OCI-LY7 (cell line): Measurements from ENCODE around the gene NAPB. TPM values are rescaled to one million over a fixed set of nuclear protein-coding genes. Genes with fewer than 3 reads are reported as not detected.

Source experiments
- BruUV-seq: library from RNA; stranded (reverse); fragments of 400-500 nt; replicated peaks from 2 replicates; lab custom pipeline; 2021; lab: Mats Ljungman, UMichigan
- CTCF ChIA-PET: fragments of 300-600 bp; sonication (Branson Sonifier 250); formaldehyde crosslinking; loops from one replicate; lab custom pipeline; 2022; ENCODE audit warnings: antibody characterized with exemption; ENCODE audit not compliant: unreplicated experiment; lab: Charles Lee
- POLR2A ChIA-PET: fragments of 300-600 bp; sonication (Branson Sonifier 250); formaldehyde crosslinking; loops from one replicate; lab custom pipeline; 2022; ENCODE audit warnings: antibody characterized with exemption; lab: Charles Lee
- DNase-seq: peaks from one replicate; pipeline ENCODE4 v3.0.0-alpha.2; 2015; ENCODE audit warnings: low spot score
- H2AFZ ChIP-seq: fragments of 200-600 bp; sonication (generic), shearing (Covaris generic); 2 replicates; pipeline ENCODE4 v1.6.1; 2014; ENCODE audit warnings: mild to moderate bottlenecking, antibody characterized with exemption, low read length, moderate library complexity
- H3K27ac ChIP-seq: fragments of 200-600 bp; sonication (generic); 2 replicates; pipeline ENCODE4 v1.5.1; 2014; ENCODE audit warnings: mixed run types, low read depth, mild to moderate bottlenecking, moderate library complexity, low read length, inconsistent platforms; ENCODE audit not compliant: poor library complexity, severe bottlenecking
- H3K36me3 ChIP-seq: fragments of 200-600 bp; sonication (generic); 2 replicates; pipeline ENCODE4 v1.6.1; 2014; ENCODE audit warnings: mild to moderate bottlenecking, antibody characterized with exemption, low read length, moderate library complexity, mixed read lengths; ENCODE audit not compliant: insufficient read depth
- H3K4me1 ChIP-seq: fragments of 200-600 bp; sonication (generic); 2 replicates; pipeline ENCODE4 v1.5.1; 2014; ENCODE audit warnings: mild to moderate bottlenecking, low read length; ENCODE audit not compliant: insufficient read depth, poor library complexity, severe bottlenecking
- H3K4me2 ChIP-seq: fragments of 200-600 bp; sonication (generic); 2 replicates; pipeline ENCODE4 v1.6.1; 2014; ENCODE audit warnings: mild to moderate bottlenecking, low read length
- H3K4me3 ChIP-seq: fragments of 200-600 bp; sonication (generic); 2 replicates; pipeline ENCODE4 v1.5.1; 2014; ENCODE audit warnings: mild to moderate bottlenecking, low read depth, low read length; ENCODE audit not compliant: poor library complexity, severe bottlenecking
- H3K79me2 ChIP-seq: fragments of 200-600 bp; sonication (generic); 2 replicates; pipeline ENCODE4 v1.6.1; 2016; ENCODE audit warnings: low read depth, mild to moderate bottlenecking, low read length, moderate library complexity, mixed read lengths; ENCODE audit not compliant: insufficient read depth
- H3K9me2 ChIP-seq: fragments of 200-600 bp; sonication (generic); 2 replicates; pipeline ENCODE4 v1.6.1; 2016; ENCODE audit warnings: mild to moderate bottlenecking, low read length, mixed read lengths; ENCODE audit not compliant: insufficient read depth
- H3K9me3 ChIP-seq: fragments of 200-600 bp; sonication (generic); 2 replicates; pipeline ENCODE4 v1.6.1; 2014; ENCODE audit warnings: mild to moderate bottlenecking, mixed run types, low read length, mixed read lengths
- H4K20me1 ChIP-seq: fragments of 200-600 bp; sonication (generic); 2 replicates; pipeline ENCODE4 v1.6.1; 2014; ENCODE audit warnings: mild to moderate bottlenecking, antibody characterized with exemption, low read length, moderate library complexity, mixed read lengths; ENCODE audit not compliant: insufficient read depth
- EZH2phosphoT487 ChIP-seq: fragments of 200-600 bp; sonication (generic); IDR thresholded peaks from 2 replicates; pipeline ENCODE4 v1.6.1; 2018; ENCODE audit warnings: low read depth, borderline replicate concordance, mild to moderate bottlenecking, mixed run types, antibody characterized with exemption, low read length, moderate library complexity, mixed read lengths
- intact Hi-C: fragments of 100-400 bp; cut with micrococcal nuclease; formaldehyde crosslinking; loops from one replicate; pipeline ENCODE4 v1.10.0; 2022; ENCODE audit not compliant: unreplicated experiment
- total RNA-seq, 2 experiments: library from RNA; depleted of rRNA in 1 of 2; stranded (reverse); fragments of >200 nt in 1 of 2; shearing (Covaris generic) in 1 of 2; gene quantifications; 2 replicates each; pipeline ENCODE4 v1.2.3, GENCODE V29; 2014 to 2022
- TF ChIP-seq, protein P1 (sequence below): fragments of 200-600 bp; sonication (generic); conservative IDR thresholded peaks from 2 replicates; pipeline ENCODE4 v1.5.1; 2014; ENCODE audit warnings: mild to moderate bottlenecking, antibody characterized with exemption, low read length, moderate library complexity, mixed read lengths

Gene NAPB
- total RNA-seq, 2 experiments from 2014 or later: 9.3 to 12.1 TPM

DNA sequence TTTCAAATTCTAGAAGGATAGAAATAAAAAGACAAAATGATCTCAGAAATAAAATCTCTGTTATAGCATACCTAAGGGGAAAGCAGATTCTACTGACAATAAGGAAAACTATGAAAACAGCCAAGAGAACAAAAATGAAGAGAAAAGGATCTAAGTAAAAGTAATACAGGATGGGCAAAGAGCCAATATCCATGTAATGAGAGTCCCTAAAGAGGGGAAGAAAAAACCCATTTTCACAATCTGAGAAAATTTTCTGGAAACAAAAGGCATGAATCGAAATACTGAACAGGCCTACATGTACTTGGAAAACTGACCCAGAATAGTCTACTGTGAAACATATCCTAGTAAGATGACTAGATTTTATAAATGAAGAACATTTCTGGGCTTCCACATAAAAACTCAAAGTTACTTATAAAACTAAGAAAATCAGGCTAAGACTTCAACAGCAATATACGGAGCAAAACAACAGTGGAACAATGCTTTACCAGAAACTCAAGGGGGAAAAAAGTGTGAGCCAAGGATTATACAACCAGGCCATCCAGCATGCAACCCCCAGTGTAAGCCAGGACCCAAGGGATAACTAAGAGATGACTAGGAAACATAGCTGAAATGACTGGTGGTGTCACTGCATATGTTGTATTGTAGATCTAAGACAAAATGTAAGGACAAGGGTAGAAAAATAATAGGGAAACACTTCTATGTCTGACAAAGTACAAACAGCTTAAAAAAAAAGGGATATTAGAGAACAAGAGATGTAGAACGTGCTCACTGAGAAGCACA, 10.2 kb downstream of the NAPB start:
- no TSS peak for BruUV-seq
- TF ChIP-seq, protein P1, sequence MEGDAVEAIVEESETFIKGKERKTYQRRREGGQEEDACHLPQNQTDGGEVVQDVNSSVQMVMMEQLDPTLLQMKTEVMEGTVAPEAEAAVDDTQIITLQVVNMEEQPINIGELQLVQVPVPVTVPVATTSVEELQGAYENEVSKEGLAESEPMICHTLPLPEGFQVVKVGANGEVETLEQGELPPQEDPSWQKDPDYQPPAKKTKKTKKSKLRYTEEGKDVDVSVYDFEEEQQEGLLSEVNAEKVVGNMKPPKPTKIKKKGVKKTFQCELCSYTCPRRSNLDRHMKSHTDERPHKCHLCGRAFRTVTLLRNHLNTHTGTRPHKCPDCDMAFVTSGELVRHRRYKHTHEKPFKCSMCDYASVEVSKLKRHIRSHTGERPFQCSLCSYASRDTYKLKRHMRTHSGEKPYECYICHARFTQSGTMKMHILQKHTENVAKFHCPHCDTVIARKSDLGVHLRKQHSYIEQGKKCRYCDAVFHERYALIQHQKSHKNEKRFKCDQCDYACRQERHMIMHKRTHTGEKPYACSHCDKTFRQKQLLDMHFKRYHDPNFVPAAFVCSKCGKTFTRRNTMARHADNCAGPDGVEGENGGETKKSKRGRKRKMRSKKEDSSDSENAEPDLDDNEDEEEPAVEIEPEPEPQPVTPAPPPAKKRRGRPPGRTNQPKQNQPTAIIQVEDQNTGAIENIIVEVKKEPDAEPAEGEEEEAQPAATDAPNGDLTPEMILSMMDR: no peak
- Histone ChIP-seq H3K36me3 (peaks cover 15% of the 10 kb centered on the region; the same call in 1 of the 2 replicates), H3K9me3 (no peaks in the 10 kb centered on the region), H3K27ac (no peak overlapping the region), H3K9me2 (no peaks in the 10 kb centered on the region), H3K79me2 (peaks cover 83% of the 10 kb centered on the region), H3K4me1 (no peaks in the 10 kb centered on the region), H2AFZ (no peak overlapping the region), H4K20me1 (peaks cover 20% of the 10 kb centered on the region), H3K4me2 (no peak overlapping the region), H3K4me3 (no peak overlapping the region)
- intact Hi-C loops: no loop called here
- POLR2A ChIA-PET: interaction anchor here (0.7 to 1.7 kb wide), 4 partner anchors 8 to 47 kb away, joined by 3 read pairs; partner anchors contain the start of gene NAPB
- CTCF ChIA-PET: no interaction called here
- DNase-seq: no peak

DNA sequence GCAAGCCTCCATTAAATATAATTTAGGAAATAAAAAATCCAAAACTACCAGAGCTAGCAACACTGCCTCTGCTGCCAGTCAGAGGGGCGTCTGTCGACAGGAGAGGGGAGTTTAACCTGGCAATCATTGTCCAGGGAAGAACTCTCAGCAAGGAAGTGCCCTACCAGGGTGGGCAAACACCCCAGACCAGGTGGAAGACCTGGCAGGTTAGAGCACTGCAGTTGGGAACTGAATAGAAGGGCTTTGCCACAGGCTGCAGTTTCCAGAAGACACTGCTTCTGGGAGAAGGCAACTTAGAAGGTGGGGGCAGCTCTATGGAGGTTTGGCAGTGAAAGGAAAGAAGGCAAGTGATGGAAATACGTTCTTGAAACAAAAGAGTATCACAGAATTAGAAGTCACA, 11.5 kb downstream of the NAPB start:
- no peak for DNase-seq
- no peaks in the 10 kb centered on the region for H3K9me2 ChIP-seq
- no peaks in the 10 kb centered on the region for H3K9me3 ChIP-seq
- H3K79me2 ChIP-seq: peaks cover 81% of the 10 kb centered on the region
- intact Hi-C loops: no loop called here
- H3K4me1 ChIP-seq: no peaks in the 10 kb centered on the region
- POLR2A ChIA-PET: interaction anchor here (1.1 to 1.7 kb wide), 2 partner anchors 9 to 12 kb away, joined by 3 to 4 read pairs; partner anchors contain the start of gene NAPB
- CTCF ChIA-PET: interaction anchor here (0.6 kb wide), 1 partner anchor 51 kb away, joined by 3 read pairs; no protein-coding TSS in a partner anchor
- no peak overlapping the region for H3K27ac ChIP-seq
- no peak overlapping the region for H3K4me3 ChIP-seq
- BruUV-seq: no TSS peak
- H3K36me3 ChIP-seq: peaks cover 15% of the 10 kb centered on the region; the same call in 1 of the 2 replicates
- TF ChIP-seq EZH2phosphoT487: no peak
- TF ChIP-seq, protein P1: no peak
- no peak overlapping the region for H2AFZ ChIP-seq
- H4K20me1 ChIP-seq: peaks cover 20% of the 10 kb centered on the region
- H3K4me2 ChIP-seq: no peak overlapping the region

DNA sequence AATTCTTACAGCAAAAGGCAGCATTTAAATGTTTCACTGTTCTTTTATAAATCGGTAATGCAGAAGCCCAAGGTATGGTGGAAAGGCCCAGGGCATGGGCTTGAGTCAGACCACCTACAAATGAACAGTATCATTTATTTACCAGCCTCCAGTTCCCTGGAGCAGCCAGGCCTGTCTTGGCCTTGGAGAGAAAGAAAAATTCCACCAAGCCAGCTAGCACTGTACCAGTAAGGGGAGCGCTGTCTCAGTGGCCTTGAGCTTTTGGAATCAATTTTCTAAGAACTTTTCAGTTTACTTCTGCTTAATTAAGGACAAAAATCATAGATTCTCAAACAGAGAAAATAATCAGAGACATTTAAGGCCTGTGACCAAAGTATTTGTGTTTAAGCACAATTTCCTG, 12.3 kb downstream of the NAPB start:
- CTCF ChIA-PET: no interaction called here

More for the DNA sequence above, 12.3 kb downstream of the NAPB start:
- intact Hi-C loops: no loop called here
- Histone ChIP-seq H2AFZ (no peak overlapping the region), H3K9me2 (no peaks in the 10 kb centered on the region), H3K79me2 (peaks cover 73% of the 10 kb centered on the region), H3K4me2 (no peak overlapping the region), H3K36me3 (peaks cover 15% of the 10 kb centered on the region; the same call in 1 of the 2 replicates), H3K9me3 (no peaks in the 10 kb centered on the region), H4K20me1 (peaks cover 20% of the 10 kb centered on the region), H3K4me3 (no peak overlapping the region), H3K27ac (no peak overlapping the region), H3K4me1 (no peaks in the 10 kb centered on the region)
- POLR2A ChIA-PET: interaction anchor here (1.1 kb wide), 1 partner anchor 10 kb away, joined by 4 read pairs; no protein-coding TSS in a partner anchor
- BruUV-seq: no TSS peak
- no peak for DNase-seq
- TF ChIP-seq EZH2phosphoT487: no peak
- TF ChIP-seq, protein P1: no peak
